GM21619 (cell line): ENCODE data around the gene FGR.
"Not testable (repeated sequence)": the region's sequence is repeated elsewhere in the genome, so short reads cannot be mapped to it uniquely, and the experiment has no call there.

ENCODE experiments used
- ATAC-seq: cut with Tn5 transposase; IDR thresholded peaks from one replicate; pipeline ENCODE4 v1.9.1; 2021; ENCODE audit not compliant: unreplicated experiment

The FGR gene

GRCh38 chr1:27660300-27660835 lies 25.4 kb upstream of the FGR start:
- ATAC-seq: no peak

- peak; percentile 56 for ATAC-seq
These were observed 24.7 kb upstream of the FGR start for GRCh38 chr1:27659497-27660299.

GRCh38 chr1:27658951-27659496 lies 24.0 kb upstream of the FGR start:
- peak; percentile 11 for ATAC-seq

- ATAC-seq: no peak
These were observed 21.3 kb upstream of the FGR start for GRCh38 chr1:27656157-27656893.

GRCh38 chr1:27655151-27655937 lies 20.4 kb upstream of the FGR start:
- no peak for ATAC-seq

- no peak for ATAC-seq
These were observed 17.3 kb upstream of the FGR start for GRCh38 chr1:27652111-27652864.

- no peak for ATAC-seq
These were observed 15.7 kb upstream of the FGR start for GRCh38 chr1:27650539-27651175.

GRCh38 chr1:27650171-27650538 lies 15.2 kb upstream of the FGR start:
- no peak for ATAC-seq

- no peak for ATAC-seq
These were observed 14.3 kb upstream of the FGR start for GRCh38 chr1:27649306-27649635.

- no peak for ATAC-seq
These were observed 13.8 kb upstream of the FGR start for GRCh38 chr1:27648602-27649305.

- no peak for ATAC-seq
These were observed 12.3 kb upstream of the FGR start for GRCh38 chr1:27647328-27647727.

- no peak for ATAC-seq
These were observed 11.7 kb upstream of the FGR start for GRCh38 chr1:27646676-27647075.

GRCh38 chr1:27645071-27645415 lies 10.1 kb upstream of the FGR start:
- ATAC-seq: no peak

- ATAC-seq: no peak
These were observed 9.5 kb upstream of the FGR start for GRCh38 chr1:27644369-27645070.

GRCh38 chr1:27643600-27644368 lies 8.8 kb upstream of the FGR start:
- ATAC-seq: no peak

GRCh38 chr1:27640514-27640913 lies 5.5 kb upstream of the FGR start:
- ATAC-seq: not testable (repeated sequence)

- no peak for ATAC-seq
These were observed 3.8 kb upstream of the FGR start for GRCh38 chr1:27638805-27639204.

GRCh38 chr1:27638047-27638734 lies 3.2 kb upstream of the FGR start:
- ATAC-seq: no peak
